Measurements from ENCODE around the gene CRACDL.

- TF ChIP-seq CTCF (IDR thresholded peaks at IDR 0.05; ENCODE audit: extremely low read depth in 1 of 2, insufficient read depth in 1 of 2, low read depth in 1 of 2, low read length in 2 of 2) (no peak), JUN (IDR thresholded peaks at IDR 0.05; ENCODE audit: borderline replicate concordance, insufficient read depth, insufficient read length, low read depth) (no peak), POLR2A (IDR thresholded peaks at IDR 0.05; ENCODE audit: low read depth, low read length) (no peak)
These were observed 63.5 kb downstream of the CRACDL start for GRCh38 chr2:98872526-98872925.
